SU-DHL-6 (cell line): ENCODE measurements around the gene MYH11.

Experiments used
- CTCF ChIP-seq: fragments of 200-600 bp; sonication (generic); IDR thresholded peaks from one replicate; pipeline ENCODE4 v1.5.1; 2017; ENCODE audit warnings: antibody characterized with exemption, mild to moderate bottlenecking, low read length, moderate library complexity; ENCODE audit not compliant: insufficient read depth, poor library complexity, severe bottlenecking
- EZH2phosphoT487 ChIP-seq: fragments of 200-600 bp; sonication (generic), shearing (Covaris generic); conservative IDR thresholded peaks from 2 replicates; pipeline ENCODE4 v1.6.1; 2018; ENCODE audit warnings: mild to moderate bottlenecking, antibody characterized with exemption, low read length, moderate library complexity, mixed read lengths

GRCh38 chr16:15807603-15808009, 49.2 kb downstream of the MYH11 start:
- TF ChIP-seq CTCF (no peak), EZH2phosphoT487 (no peak)
